Upper lobe of right lung (tissue), 1 donor: ENCODE results near the gene OR8D2. TPM values are rescaled to one million over a fixed set of nuclear protein-coding genes. Genes with fewer than 3 reads are reported as not detected.

Source experiments
- ATAC-seq: fragments of 200-7000 bp; cut with Tn5 transposase; one replicate; pipeline ENCODE4 v1.9.1; 2020; ENCODE audit warnings: mild to moderate bottlenecking, moderate library complexity
- DNase-seq: peaks from one replicate; pipeline ENCODE4 v3.0.0-alpha.2; 2020
- H3K27ac ChIP-seq: fragments of 200-600 bp; one replicate; pipeline ENCODE4 v1.8.0; 2022
- H3K27me3 ChIP-seq: fragments of 200-600 bp; one replicate; pipeline ENCODE4 v1.8.0; 2022; ENCODE audit warnings: mild to moderate bottlenecking
- H3K36me3 ChIP-seq: fragments of 200-600 bp; one replicate; pipeline ENCODE4 v1.8.0; 2022
- H3K4me1 ChIP-seq: fragments of 200-600 bp; one replicate; pipeline ENCODE4 v1.8.0; 2022
- H3K4me3 ChIP-seq: fragments of 200-600 bp; one replicate; pipeline ENCODE4 v1.8.0; 2022; ENCODE audit warnings: mild to moderate bottlenecking
- H3K9me3 ChIP-seq: fragments of 200-600 bp; one replicate; pipeline ENCODE4 v1.8.0; 2022
- intact Hi-C: fragments of 100-400 bp; cut with DNase I; formaldehyde crosslinking; loops from one replicate; pipeline ENCODE4 v1.11.0; 2022
- total RNA-seq: library from RNA; stranded (reverse); fragmentation: NEBNext Ultra II Directional; extraction: Animal tissue kit (Norgen Biotek cat#: 25700); gene quantifications from one replicate; pipeline ENCODE4 v1.2.1, GENCODE V29; 2021
- TF ChIP-seq, protein P1 (sequence below): fragments of 200-600 bp; IDR thresholded peaks from one replicate; pipeline ENCODE4 v1.8.0; 2022; ENCODE audit warnings: antibody characterized with exemption
- donor health status: DM: no; HTN: yes; CAD: no; lungs with severe emphysema.

The OR8D2 gene
- total RNA-seq, 1 donor from 2014 or later = not detected

DNA sequence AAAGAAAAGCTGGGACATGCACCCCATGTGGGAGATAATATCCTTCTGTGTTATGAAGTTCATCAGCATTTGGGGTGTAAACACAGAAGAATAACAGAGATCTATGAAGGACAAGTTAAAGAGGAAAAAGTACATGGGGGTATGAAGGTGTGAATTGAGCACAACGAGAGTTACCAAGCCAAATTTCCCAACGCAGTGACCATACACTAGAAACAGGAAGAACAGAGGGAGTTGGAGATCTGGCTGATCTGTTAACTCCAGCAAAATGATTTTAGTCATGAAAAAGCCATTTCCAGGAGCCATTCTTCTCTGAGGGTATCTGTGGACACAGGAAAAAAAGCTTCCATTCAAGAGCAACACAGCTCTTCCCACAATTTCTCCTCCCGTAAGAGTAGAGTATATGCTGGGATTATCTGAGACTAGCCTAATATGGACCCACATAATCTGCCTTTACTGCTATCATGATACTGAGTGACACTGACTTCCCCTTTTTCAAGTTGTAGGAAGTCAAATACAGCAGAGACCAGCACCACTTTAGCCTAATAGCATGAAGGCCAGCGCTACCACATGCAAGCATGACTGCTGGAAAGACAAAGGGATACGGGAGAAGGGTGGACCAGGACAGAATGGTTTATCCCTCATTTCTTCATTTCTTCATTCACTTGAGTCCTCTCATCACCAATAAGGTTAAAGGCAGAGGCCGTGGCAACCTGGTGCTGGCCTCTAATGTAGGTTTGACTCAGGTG lies 19.6 kb upstream of the OR8D2 start:
- intact Hi-C loops = no loop called here
- DNase-seq (no peak), ATAC-seq (no peak)
- no peaks in the 10 kb centered on the region for H3K36me3 ChIP-seq
- H3K9me3 ChIP-seq = no peaks in the 10 kb centered on the region
- no peak overlapping the region for H3K4me3 ChIP-seq
- H3K27me3 ChIP-seq = no peaks in the 10 kb centered on the region
- TF ChIP-seq, protein P1, sequence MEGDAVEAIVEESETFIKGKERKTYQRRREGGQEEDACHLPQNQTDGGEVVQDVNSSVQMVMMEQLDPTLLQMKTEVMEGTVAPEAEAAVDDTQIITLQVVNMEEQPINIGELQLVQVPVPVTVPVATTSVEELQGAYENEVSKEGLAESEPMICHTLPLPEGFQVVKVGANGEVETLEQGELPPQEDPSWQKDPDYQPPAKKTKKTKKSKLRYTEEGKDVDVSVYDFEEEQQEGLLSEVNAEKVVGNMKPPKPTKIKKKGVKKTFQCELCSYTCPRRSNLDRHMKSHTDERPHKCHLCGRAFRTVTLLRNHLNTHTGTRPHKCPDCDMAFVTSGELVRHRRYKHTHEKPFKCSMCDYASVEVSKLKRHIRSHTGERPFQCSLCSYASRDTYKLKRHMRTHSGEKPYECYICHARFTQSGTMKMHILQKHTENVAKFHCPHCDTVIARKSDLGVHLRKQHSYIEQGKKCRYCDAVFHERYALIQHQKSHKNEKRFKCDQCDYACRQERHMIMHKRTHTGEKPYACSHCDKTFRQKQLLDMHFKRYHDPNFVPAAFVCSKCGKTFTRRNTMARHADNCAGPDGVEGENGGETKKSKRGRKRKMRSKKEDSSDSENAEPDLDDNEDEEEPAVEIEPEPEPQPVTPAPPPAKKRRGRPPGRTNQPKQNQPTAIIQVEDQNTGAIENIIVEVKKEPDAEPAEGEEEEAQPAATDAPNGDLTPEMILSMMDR = no peak
- no peaks in the 10 kb centered on the region for H3K4me1 ChIP-seq
- H3K27ac ChIP-seq = no peak overlapping the region

DNA sequence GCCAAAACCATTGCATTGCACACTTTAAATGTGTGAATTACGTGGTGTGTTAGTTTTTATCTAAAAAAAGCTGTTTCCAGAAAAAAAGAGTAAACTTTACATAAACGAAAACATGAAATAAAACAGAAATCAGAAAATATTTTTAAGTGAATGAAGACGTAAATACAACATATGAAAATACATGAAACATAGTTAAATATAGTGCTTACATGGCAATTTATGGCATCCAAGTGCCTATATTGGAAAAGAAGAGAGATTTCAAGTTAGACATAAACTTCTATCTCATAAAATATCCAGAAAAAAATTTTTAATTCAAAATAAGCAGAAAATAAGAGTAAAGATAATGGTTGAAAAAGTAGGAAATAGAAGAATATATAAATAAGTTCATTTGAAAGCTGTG lies 11.9 kb upstream of the OR8D2 start:
- no peaks in the 10 kb centered on the region for H3K9me3 ChIP-seq
- no peak overlapping the region for H3K4me3 ChIP-seq
- no peak for ATAC-seq
- no peaks in the 10 kb centered on the region for H3K36me3 ChIP-seq
- H3K27ac ChIP-seq = no peak overlapping the region
- intact Hi-C loops = no loop called here
- H3K4me1 ChIP-seq = no peaks in the 10 kb centered on the region
- TF ChIP-seq, protein P1 = no peak
- H3K27me3 ChIP-seq = no peaks in the 10 kb centered on the region
- no peak for DNase-seq

DNA sequence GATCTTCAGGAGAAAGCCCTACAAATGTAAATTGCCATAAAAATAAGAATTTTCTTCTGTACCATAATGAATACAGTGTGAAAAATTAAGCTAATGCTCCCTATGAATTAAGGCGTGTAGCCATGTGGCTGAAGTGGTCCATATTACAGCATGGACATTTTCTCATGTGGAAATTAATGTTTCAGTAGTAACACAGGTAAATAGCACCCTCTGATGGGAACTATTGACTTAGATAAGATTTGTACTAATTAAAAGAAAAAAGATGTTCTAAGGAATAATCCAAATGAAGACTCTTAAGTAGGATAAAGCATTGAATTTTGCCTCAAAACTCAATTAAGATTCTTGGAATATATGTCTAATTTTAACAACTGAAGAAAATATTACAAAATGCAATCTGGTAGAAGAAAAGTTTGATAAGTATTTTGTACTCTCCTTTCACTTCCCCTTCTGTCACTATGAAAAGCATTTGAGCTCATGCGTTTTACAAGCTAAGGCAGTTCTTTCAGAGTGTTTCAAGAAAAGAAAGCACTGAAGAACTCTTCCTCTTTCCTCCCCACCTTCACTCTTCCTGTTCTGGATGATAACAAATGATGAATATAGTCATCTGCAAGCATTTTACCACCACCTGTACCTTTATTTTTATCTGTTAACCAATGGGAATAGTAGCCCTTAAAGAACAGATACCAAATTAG lies 9.9 kb upstream of the OR8D2 start:
- ATAC-seq (no peak), DNase-seq (no peak)
- no peaks in the 10 kb centered on the region for H3K9me3 ChIP-seq
- H3K27ac ChIP-seq = no peak overlapping the region
- no peaks in the 10 kb centered on the region for H3K4me1 ChIP-seq
- TF ChIP-seq, protein P1 = no peak
- H3K36me3 ChIP-seq = no peaks in the 10 kb centered on the region
- H3K27me3 ChIP-seq = no peaks in the 10 kb centered on the region
- H3K4me3 ChIP-seq = no peak overlapping the region
- intact Hi-C loops = no loop called here

DNA sequence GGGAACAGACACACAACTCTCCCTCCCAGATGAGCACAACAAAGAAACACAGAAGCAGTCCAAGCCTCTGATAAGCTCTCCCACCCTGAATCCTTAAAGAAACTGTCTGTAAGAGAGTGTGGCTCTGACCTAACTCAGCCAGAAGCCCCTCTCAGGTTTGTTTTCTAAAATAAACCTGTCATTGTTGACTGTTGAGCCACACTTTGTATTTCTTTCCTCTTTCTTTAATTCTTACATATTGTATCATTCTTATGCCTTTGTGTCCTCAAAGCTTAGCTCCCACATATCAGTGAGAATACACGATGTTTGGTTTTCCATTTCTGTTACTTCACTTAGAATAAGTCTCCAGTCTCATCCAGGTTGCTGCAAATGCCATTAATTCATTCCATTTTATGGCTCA lies 7.8 kb upstream of the OR8D2 start:
- ATAC-seq = no peak
- TF ChIP-seq, protein P1 = no peak
- Histone ChIP-seq H3K4me1 (no peaks in the 10 kb centered on the region), H3K9me3 (no peaks in the 10 kb centered on the region), H3K4me3 (no peak overlapping the region), H3K27me3 (no peaks in the 10 kb centered on the region), H3K27ac (no peak overlapping the region), H3K36me3 (no peaks in the 10 kb centered on the region)
- no peak for DNase-seq
- intact Hi-C loops = no loop called here

DNA sequence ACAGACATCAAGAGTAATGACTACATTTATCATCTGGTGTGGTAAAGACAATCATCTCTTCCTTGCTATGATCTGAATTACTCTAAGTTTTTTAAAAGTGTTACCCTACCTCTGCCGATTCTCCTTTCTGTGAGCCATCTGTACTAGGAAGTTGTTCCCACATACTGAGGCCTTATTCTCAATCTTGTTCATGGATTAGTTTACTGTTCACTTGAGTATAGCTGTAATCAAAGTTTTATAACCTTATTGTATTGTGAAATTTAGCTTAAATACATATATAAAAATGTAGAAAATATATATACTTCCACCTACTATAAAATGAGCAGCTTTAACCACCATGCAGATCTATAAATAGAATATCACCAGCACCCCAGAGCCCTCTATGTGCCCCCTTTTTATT lies 2.4 kb upstream of the OR8D2 start:
- intact Hi-C loops = no loop called here
- H3K27me3 ChIP-seq = peaks cover 4% of the 10 kb centered on the region
- H3K27ac ChIP-seq = no peak overlapping the region
- no peaks in the 10 kb centered on the region for H3K36me3 ChIP-seq
- no peaks in the 10 kb centered on the region for H3K4me1 ChIP-seq
- H3K4me3 ChIP-seq = no peak overlapping the region
- no peak for DNase-seq
- H3K9me3 ChIP-seq = no peaks in the 10 kb centered on the region
- no peak for ATAC-seq
- TF ChIP-seq, protein P1 = no peak
